ENCODE data around the gene ATG101. TPM values are rescaled to one million over a fixed set of nuclear protein-coding genes. Genes with fewer than 3 reads are reported as not detected.

The ATG101 gene
- total RNA-seq, 1 experiment from 2014 or later = 75.7 TPM

DNA sequence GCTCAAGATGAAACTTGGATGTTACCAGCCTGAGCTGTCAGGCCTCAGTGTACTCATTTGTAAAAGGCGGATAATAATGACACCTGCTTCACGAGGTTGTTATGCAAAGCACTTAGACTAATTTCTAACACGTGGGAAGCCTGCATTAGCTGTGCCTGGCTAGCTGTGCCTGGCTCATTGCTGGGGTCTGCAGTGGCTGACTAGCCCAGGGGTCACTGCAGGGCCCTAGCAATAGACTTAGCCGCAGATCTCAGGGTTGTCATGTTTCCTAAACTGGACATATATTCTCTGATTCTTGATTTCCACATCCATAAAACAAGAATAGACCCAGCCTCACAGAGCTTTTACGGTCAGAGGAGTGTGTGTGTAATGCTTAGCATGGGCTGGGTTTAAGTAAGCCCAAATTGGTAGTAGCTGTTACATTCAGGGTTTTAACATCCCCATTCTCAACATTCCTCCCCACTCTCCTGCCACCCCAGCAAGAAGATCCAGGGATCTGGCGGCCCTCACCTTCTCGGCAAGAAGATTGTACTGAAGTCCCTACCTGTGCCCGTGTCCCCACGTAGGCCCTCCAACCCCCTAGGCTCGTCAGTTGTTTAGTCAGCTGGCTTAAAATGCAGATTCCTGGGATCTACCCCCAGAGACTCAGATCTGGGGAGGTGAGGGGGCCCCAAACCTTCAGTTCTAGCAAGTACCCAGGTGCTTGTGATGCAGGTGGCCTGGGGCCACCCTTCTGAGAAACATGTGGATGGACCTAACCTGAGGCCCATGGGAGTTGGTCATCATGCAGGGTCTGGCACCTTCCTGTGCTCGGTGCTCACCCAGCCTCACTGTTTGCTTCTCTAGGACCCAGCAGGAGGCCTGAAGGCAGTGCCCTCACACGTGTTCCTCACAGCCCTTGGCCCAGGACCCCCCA is 9.9 kb upstream of the ATG101 start:
- peaks cover 2% of the 10 kb centered on the region; the same call in 1 of the 2 replicates for H3K36me3 ChIP-seq (replicated peaks; ENCODE audit: control insufficient read depth, insufficient read depth, low read length)
- no peak overlapping the region for H3K4me3 ChIP-seq (ENCODE audit: insufficient read depth, low read depth, low read length)
- DNase-seq = no peak
- H3K27me3 ChIP-seq (ENCODE audit: control insufficient read depth, insufficient read depth, low read length) = no peaks in the 10 kb centered on the region

- Histone ChIP-seq H3K36me3 (replicated peaks; ENCODE audit: control insufficient read depth, insufficient read depth, low read length) (peaks cover 2% of the 10 kb centered on the region; the same call in 1 of the 2 replicates), H3K27me3 (ENCODE audit: control insufficient read depth, insufficient read depth, low read length) (no peaks in the 10 kb centered on the region), H3K4me3 (ENCODE audit: insufficient read depth, low read depth, low read length) (no peak overlapping the region)
- no peak for DNase-seq
Measured at GRCh38 chr12:52060498-52061177, 9.1 kb upstream of the ATG101 start.

DNA sequence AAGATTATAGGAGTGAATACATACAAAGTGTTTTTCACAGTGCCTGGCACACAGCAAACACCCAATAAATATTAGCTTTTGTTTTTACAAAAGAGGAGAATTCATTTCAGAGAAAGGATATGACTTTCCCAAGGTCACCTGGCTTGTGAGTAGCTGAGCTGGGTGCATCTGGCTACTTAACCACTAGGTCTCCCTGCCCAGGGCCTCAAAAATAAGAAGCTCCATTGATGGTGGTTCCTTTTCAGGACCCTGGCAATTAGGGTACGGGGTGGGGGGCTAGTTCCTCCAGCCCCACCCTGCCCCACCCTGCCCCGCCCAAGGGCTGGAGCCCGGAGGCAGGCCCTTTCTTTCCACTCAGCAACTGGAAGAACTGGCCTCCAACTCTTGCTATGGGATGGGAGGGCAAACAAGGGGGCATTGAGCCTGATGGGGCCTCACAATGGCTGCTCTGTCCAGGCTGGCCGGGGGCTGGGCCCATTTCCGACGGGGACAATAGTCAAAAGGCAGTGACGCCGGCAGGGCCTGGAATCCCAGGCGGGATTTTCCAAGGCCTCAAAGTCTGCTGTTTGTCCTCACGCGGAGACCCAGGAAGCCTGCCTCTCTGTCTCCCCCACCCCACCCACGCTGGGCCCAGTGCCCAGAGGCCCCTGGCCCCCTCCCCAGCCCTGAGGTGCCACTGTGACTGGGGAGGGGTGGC is 8.2 kb upstream of the ATG101 start:
- no peak overlapping the region for H3K4me3 ChIP-seq (ENCODE audit: insufficient read depth, low read depth, low read length)
- peaks cover 2% of the 10 kb centered on the region; the same call in 1 of the 2 replicates for H3K36me3 ChIP-seq (replicated peaks; ENCODE audit: control insufficient read depth, insufficient read depth, low read length)
- no peaks in the 10 kb centered on the region for H3K27me3 ChIP-seq (ENCODE audit: control insufficient read depth, insufficient read depth, low read length)
- no peak for DNase-seq

DNA sequence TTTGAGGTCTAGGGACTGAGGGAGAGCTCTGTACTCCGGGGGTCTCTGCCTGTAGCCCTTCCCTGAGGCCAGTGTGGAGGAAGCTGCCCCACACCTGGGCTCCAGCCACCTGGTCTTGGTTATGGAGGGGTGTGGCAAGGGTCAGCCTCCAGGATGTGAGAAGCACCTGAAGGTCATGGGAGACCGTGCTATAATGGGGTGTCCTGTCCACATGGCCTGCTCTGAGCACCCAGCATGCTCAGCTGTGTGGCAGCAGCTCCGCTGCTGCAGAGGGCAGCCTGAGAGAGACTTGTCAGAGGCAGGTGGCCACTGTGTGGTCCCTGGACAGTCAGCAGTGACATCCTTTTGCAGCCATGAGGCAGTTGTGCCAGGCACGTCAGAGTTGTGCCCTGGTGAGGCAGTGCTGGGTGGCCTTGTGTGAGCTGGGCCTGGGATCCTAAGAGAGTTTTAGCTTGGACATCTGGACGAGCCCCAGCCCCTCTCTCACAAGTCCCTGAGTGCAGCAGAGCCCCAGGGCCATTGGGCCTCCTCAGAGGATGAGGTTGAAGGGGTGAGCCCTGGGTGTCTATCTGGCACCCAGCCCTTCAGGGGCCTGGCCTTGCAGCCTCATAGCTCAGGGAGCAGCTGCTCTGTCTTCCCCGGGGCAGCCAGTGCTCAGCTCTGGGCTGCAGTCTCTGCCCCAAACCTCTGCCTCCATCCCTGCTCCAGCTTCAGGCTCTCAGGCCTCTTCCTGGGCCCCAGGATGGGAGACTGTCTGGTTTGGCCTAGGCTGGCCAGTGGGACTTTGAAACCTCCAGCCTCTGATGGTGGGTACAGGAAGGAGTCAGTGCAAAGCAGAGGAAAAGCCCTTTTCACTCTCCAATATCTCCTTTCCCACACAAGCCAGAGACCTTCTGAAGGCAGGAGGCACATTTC is 7.4 kb upstream of the ATG101 start:
- no peaks in the 10 kb centered on the region for H3K27me3 ChIP-seq (ENCODE audit: control insufficient read depth, insufficient read depth, low read length)
- DNase-seq = no peak
- peaks cover under 1% of the 10 kb centered on the region; the same call in 1 of the 2 replicates for H3K36me3 ChIP-seq (replicated peaks; ENCODE audit: control insufficient read depth, insufficient read depth, low read length)
- H3K4me3 ChIP-seq (ENCODE audit: insufficient read depth, low read depth, low read length) = no peak overlapping the region

DNA sequence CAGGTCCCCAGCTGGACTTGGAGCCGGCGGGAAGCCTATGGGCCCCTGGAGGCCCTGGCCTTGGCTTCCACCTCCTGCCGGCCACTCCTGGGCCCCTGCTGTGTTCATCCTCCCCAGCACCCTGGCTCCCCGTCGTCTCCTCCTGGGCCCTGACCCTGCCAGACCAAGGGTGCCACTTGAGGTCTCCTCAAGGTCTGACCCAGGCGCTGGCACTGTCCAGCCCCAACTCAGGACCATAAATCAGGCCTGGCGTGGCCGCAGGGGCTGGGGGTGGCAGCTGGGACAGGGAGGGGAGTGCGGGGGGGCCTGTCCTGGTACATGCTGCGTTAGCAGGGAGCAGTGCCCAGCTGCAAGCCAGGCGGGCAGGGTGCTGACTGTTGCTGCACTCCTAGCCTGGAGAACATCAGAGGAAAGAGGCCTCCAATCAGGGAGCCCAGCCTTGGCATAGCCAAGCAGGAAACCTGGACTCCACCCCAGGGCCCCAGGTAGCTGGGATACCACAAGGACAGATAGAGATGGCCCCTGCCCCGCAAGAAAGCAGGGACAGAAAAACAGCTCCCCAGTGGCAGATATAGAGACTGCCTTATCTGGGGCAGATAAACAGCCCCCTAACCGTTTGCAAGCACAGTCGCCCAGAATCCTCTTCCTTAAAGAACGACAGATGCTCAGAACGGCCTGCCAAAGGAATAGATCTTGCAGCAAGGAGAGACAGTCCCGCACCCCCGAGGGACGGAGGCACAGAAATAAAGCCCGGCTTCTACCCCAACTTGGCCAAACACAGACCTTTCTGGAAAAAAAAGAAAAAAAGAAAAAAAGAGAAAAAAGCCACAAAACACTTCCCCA is 6.5 kb upstream of the ATG101 start:
- Histone ChIP-seq H3K4me3 (ENCODE audit: insufficient read depth, low read depth, low read length) (no peak overlapping the region), H3K27me3 (ENCODE audit: control insufficient read depth, insufficient read depth, low read length) (no peaks in the 10 kb centered on the region), H3K36me3 (replicated peaks; ENCODE audit: control insufficient read depth, insufficient read depth, low read length) (no peaks in the 10 kb centered on the region; the same call in 1 of the 2 replicates)
- DNase-seq = no peak

DNA sequence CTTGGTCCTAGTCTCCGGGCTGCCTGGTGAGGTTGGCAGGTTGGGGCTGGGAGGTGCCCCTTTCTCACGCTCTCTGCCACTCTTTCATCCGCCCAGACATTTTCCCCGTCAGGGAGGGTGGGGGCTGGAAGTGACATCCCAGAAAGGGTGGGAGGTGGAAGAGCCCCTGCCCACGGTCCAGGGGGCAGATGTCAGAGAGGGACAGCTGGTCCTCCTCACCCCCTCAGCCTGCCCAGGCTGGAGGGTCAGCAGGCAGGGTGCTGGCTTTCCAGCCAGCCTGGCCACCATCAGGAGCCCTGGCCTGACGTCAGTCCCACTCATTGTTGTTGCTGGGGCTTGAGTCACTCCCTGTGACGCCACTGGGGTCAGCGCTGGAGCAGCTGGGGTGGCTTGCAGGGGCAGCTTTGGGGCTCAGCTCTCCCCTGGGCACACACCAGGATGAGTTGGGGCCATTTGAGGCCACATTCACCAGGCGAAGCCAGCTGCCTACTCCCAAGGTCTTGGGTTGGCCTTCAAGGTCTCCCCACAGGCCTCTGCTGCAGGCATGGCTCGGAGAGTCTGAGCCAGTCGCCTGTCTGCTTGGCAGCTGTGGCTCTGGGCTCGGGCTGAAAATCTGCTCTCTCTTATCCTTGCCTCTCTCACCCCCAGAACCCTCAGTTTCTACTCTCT is 5.7 kb upstream of the ATG101 start:
- Histone ChIP-seq H3K27me3 (ENCODE audit: control insufficient read depth, insufficient read depth, low read length) (no peaks in the 10 kb centered on the region), H3K36me3 (replicated peaks; ENCODE audit: control insufficient read depth, insufficient read depth, low read length) (no peaks in the 10 kb centered on the region; the same call in 1 of the 2 replicates), H3K4me3 (ENCODE audit: insufficient read depth, low read depth, low read length) (no peak overlapping the region)
- no peak for DNase-seq

DNA sequence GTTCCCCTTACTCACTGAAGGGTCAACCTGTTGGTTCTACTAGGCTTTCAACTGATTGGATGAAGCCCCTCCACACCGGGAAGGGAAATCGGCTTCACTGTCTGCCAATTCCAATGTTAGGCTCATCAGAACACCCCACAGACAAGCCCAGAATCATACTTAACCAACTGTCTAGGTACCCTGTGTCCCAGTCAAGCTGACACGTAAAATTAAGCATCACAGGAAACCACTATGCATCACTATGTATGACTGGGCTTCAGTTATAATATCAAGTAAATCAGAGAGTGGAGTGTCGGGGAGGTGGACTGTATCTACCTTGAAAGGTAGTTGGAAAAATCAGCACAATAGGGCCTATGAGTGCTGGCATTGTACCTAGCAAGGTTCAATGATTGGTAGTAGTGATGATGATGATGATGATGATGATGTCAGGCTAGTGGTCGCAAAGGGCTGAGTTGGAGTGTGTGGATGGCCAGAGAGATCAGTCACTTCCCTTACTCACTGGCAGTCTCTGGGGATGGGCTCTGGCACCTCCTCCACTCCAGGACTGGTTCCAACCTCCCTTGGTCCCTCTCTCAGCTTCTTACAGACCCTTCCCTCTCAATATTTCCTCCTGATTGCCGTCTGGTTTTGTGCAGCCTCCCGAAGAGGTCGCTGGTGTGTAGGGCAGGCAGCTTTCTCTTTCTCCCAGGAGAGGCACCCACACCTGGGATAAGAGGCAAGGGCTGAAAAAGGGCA is 3.3 kb upstream of the ATG101 start:
- Histone ChIP-seq H3K4me3 (ENCODE audit: insufficient read depth, low read depth, low read length) (no peak overlapping the region), H3K27me3 (ENCODE audit: control insufficient read depth, insufficient read depth, low read length) (no peaks in the 10 kb centered on the region), H3K36me3 (replicated peaks; ENCODE audit: control insufficient read depth, insufficient read depth, low read length) (no peaks in the 10 kb centered on the region)
- DNase-seq = no peak

DNA sequence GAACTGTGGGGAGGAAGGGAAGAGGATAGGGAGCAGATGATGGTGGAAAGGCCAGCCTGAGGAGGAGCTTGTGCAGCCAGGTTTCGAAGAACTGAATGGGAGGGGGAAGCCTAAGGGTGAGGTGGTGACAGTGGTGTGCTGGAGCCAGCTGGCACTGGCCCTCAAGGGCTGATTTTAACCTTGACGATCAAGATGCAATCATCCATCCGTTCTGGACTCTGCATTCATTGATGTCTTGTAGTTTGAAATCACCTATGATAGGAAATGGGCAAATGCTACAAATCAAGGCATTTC is 2.8 kb upstream of the ATG101 start:
- no peak overlapping the region for H3K4me3 ChIP-seq (ENCODE audit: insufficient read depth, low read depth, low read length)
- H3K36me3 ChIP-seq (replicated peaks; ENCODE audit: control insufficient read depth, insufficient read depth, low read length) = no peaks in the 10 kb centered on the region
- no peak for DNase-seq
- H3K27me3 ChIP-seq (ENCODE audit: control insufficient read depth, insufficient read depth, low read length) = no peaks in the 10 kb centered on the region

DNA sequence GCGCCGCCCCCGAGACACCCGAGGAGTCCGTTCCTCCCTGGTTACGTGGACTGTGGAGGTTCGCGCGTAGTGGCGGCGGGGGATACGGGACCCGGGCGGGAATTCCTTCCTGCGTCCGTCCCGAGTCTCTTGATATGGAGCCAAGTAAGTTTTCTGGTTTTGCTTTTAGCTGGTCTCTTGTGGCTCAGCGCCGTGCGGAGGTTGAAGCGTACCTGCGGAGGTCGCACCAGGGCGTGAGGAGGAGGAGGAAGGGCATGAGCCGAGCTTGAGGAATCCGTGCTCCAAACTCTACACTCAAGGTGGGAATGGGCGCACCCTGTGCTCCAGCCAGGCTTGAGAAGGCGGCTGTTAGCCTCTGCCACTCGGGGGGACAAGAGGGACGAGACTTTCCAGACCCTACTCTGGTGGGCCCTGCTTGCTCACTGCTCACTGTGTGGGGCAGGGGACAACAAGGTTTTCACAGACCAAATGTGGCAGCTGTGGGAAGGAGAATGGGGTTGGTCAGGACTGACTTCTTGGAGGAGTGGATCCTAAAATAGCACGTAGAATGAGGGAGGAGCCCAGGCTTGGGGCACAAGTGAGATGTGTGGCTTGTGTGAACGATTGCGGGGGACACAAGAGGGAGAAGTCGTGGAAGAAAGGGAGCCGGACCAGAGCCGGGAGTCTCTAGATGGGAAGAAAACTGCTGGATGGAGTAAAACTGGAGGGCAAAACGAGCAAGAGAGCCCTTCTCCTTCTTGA is 577 bp downstream of the ATG101 start:
- DNase-seq = peak; percentile 38
- no peaks in the 10 kb centered on the region for H3K27me3 ChIP-seq (ENCODE audit: control insufficient read depth, insufficient read depth, low read length)

DNA sequence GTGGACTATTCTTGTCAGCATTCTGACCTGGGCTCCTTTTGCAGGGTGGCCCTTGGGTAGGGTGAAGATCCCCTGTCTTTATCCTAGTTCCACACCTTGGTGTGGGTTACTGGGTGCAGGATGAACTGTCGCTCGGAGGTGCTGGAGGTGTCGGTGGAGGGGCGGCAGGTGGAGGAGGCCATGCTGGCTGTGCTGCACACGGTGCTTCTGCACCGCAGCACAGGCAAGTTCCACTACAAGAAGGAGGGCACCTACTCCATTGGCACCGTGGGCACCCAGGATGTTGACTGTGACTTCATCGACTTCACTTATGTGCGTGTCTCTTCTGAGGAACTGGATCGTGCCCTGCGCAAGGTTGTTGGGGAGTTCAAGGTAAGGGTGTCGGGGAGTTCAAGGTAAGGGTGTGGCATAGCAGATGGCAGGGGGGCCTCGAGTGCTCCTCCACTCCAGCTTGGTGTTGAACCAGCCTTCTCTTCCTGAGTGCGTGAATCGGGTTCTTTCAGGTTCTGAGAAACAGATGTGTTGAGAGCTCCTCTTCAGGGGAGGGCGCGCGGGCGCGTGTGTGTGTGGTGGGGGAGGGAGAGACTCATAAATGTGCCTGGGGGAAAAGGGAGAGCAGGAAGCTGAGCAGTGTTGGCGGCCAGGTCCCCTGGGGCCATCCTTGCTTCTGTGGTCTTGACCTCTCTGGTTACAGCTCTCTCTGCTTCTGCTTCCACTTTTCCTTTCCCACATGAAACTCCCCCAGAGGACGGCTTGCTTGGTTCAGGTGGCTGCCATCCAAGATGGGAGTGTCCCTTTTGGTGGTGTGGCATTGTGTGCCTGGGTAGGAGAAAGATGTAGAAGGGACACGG is 4.0 kb downstream of the ATG101 start:
- DNase-seq = no peak
- no peaks in the 10 kb centered on the region for H3K27me3 ChIP-seq (ENCODE audit: control insufficient read depth, insufficient read depth, low read length)
- peaks cover 30% of the 10 kb centered on the region for H3K36me3 ChIP-seq (replicated peaks; ENCODE audit: control insufficient read depth, insufficient read depth, low read length)
- H3K4me3 ChIP-seq (ENCODE audit: insufficient read depth, low read depth, low read length) = no peak overlapping the region

More for the DNA sequence above, 577 bp downstream of the ATG101 start:
- Histone ChIP-seq H3K36me3 (replicated peaks; ENCODE audit: control insufficient read depth, insufficient read depth, low read length) (peaks cover 11% of the 10 kb centered on the region), H3K4me3 (ENCODE audit: insufficient read depth, low read depth, low read length) (peak overlapping the region; percentile 92)

DNA sequence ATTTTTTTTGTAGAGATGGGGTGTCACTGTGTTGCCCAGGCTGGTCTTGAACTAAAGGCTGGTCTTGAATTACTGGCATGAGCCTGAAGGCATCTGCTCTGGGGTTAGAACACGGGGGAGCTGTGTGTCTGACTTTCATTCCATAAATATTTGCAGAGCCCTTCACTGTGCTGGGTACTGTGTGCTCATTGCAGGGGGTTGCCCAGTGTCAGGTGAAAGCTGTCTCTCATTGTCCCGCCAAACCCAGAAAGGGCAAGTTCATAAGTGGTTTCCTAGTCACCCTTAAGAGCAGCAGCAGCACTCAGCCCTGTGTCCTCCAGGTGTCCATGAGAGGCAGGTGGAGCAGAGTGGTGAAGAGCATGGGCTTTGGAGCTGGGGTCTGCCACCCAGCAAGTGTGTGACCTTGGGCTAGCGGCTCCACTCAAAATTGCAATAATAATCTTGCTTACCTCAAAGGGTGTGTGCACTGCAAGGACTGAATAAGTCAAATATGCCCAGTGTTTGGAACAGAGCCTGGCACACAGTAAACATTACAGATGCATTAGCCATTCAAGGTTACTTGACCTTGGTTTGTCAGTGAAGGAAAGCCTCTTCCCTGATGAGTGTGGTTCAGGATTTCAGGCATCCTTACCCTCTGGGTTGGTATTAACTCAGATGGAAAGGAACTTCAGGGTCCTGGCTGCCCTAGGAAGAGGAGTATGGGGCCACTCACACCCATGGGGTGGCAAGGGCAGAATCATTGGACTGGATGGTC is 5.4 kb downstream of the ATG101 start:
- peaks cover 30% of the 10 kb centered on the region for H3K36me3 ChIP-seq (replicated peaks; ENCODE audit: control insufficient read depth, insufficient read depth, low read length)
- no peak for DNase-seq

More for the DNA sequence above, 5.4 kb downstream of the ATG101 start:
- Histone ChIP-seq H3K27me3 (ENCODE audit: control insufficient read depth, insufficient read depth, low read length) (no peaks in the 10 kb centered on the region), H3K4me3 (ENCODE audit: insufficient read depth, low read depth, low read length) (no peak overlapping the region)

Measured in H7 (cell line).